T47D (cell line): ENCODE results near the gene CHCHD3.

Experiments used
- DNase-seq, 2 experiments: peaks; one replicate each; pipeline versions ENCODE4 v3.0.0 to v3.0.0-alpha.2; 2011 to 2012; ENCODE audit warnings: low read depth in 1 of 2, low spot score in 1 of 2
- JUND ChIP-seq: IDR thresholded peaks from 2 replicates; pipeline ENCODE4 v1.6.1; 2012; ENCODE audit warnings: low read depth
- in situ Hi-C: cut with HindIII; loops from 2 replicates; pipeline ENCODE4 v1.10.0; 2016; ENCODE audit warnings: low sequenced_read_pairs, low pct_unique_long_range_greater_than_20kb

CHCHD3 gene

GRCh38 chr7:132999845-133000244 is 82.0 kb downstream of the CHCHD3 start:
- in situ Hi-C loops: no loop called here
- no peak for TF ChIP-seq JUND
- no peak for DNase-seq

- in situ Hi-C loops: no loop called here
- DNase-seq: no peak
- no peak for TF ChIP-seq JUND
Observed at GRCh38 chr7:132998763-132999162, 83.1 kb downstream of the CHCHD3 start.

GRCh38 chr7:132997505-132997904 is 84.4 kb downstream of the CHCHD3 start:
- no peak for DNase-seq
- in situ Hi-C loops: no loop called here

GRCh38 chr7:132996581-132997242 is 85.2 kb downstream of the CHCHD3 start:
- in situ Hi-C loops: no loop called here
- TF ChIP-seq JUND: no peak

More at GRCh38 chr7:132997505-132997904, 84.4 kb downstream of the CHCHD3 start:
- TF ChIP-seq JUND: no peak

GRCh38 chr7:132993377-132994013 is 88.4 kb downstream of the CHCHD3 start:
- DNase-seq: no peak
- TF ChIP-seq JUND: no peak
- in situ Hi-C loops: no loop called here

More at GRCh38 chr7:132996581-132997242, 85.2 kb downstream of the CHCHD3 start:
- DNase-seq: no peak

GRCh38 chr7:132991615-132992587 is 90.0 kb downstream of the CHCHD3 start:
- TF ChIP-seq JUND: no peak
- DNase-seq: no peak
- in situ Hi-C loops: no loop called here

- in situ Hi-C loops: no loop called here
- no peak for TF ChIP-seq JUND
- DNase-seq: no peak
Observed at GRCh38 chr7:132988117-132988516, 93.8 kb downstream of the CHCHD3 start.

GRCh38 chr7:132980402-132980801 is 101.5 kb downstream of the CHCHD3 start:
- in situ Hi-C loops: no loop called here
- no peak for DNase-seq

GRCh38 chr7:132979524-132979923 is 102.4 kb downstream of the CHCHD3 start:
- in situ Hi-C loops: no loop called here
- TF ChIP-seq JUND: no peak
- no peak for DNase-seq

More at GRCh38 chr7:132980402-132980801, 101.5 kb downstream of the CHCHD3 start:
- TF ChIP-seq JUND: no peak

GRCh38 chr7:132977234-132977633 is 104.7 kb downstream of the CHCHD3 start:
- DNase-seq: no peak
- TF ChIP-seq JUND: no peak
- in situ Hi-C loops: no loop called here

- no peak for TF ChIP-seq JUND
- DNase-seq: no peak
- in situ Hi-C loops: no loop called here
Observed at GRCh38 chr7:132972745-132973144, 109.1 kb downstream of the CHCHD3 start.

- in situ Hi-C loops: no loop called here
- TF ChIP-seq JUND: no peak
- DNase-seq: no peak
Observed at GRCh38 chr7:132970257-132970656, 111.6 kb downstream of the CHCHD3 start.
